Upper lobe of right lung (tissue), 1 donor: ENCODE results near the gene FCRL3. TPM values are rescaled to one million over a fixed set of nuclear protein-coding genes. Genes with fewer than 3 reads are reported as not detected.

Source experiments
- total RNA-seq: library from RNA; stranded (reverse); fragmentation: NEBNext Ultra II Directional; extraction: Animal tissue kit (Norgen Biotek cat#: 25700); gene quantifications from one replicate; pipeline ENCODE4 v1.2.1, GENCODE V29; 2021
- donor health status: DM: no; HTN: yes; CAD: no; lungs with severe emphysema.

FCRL3 gene
- total RNA-seq, 1 donor from 2014 or later, result 0.67 TPM

Other genes starting within 250 kb of the FCRL3 start
- gene FCRL5, start 148.3 kb downstream of the FCRL3 start, total RNA-seq, result 0.93 TPM
- gene FCRL4, start 102.7 kb downstream of the FCRL3 start, total RNA-seq, result not detected
- 0.20 TPM for gene FCRL2, start 76.4 kb upstream of the FCRL3 start, total RNA-seq
- 1.4 TPM for gene FCRL1, start 119.4 kb upstream of the FCRL3 start, total RNA-seq
- 0.93 TPM for gene CD5L, start 141.0 kb upstream of the FCRL3 start, total RNA-seq